OCI-LY1 (cell line): ENCODE results near the gene SIGLEC5.

Source experiments
- CTCF ChIP-seq: fragments of 200-600 bp; sonication (generic), shearing (Covaris generic); IDR thresholded peaks from 2 replicates; pipeline ENCODE4 v1.5.1; 2017; ENCODE audit warnings: mild to moderate bottlenecking, antibody characterized with exemption, low read length, moderate library complexity, mixed read lengths
- EZH2 ChIP-seq: fragments of 200-600 bp; sonication (generic), shearing (Covaris generic); IDR thresholded peaks from 2 replicates; pipeline ENCODE4 v1.8.0; 2017; ENCODE audit warnings: borderline replicate concordance, mixed run types, mild to moderate bottlenecking, antibody characterized with exemption, low read length, moderate library complexity, mixed read lengths

- TF ChIP-seq CTCF (no peak), EZH2 (no peak)
These were observed 23.0 kb upstream of the SIGLEC5 start for GRCh38 chr19:51653162-51653561.
